HG03025 (cell line): Measurements from ENCODE around the gene KLHL42.
"Not testable (repeated sequence)": the region's sequence is repeated elsewhere in the genome, so short reads cannot be mapped to it uniquely, and the experiment has no call there.

Experiments
- ATAC-seq: cut with Tn5 transposase; IDR thresholded peaks from one replicate; pipeline ENCODE4 v1.9.1; 2021; ENCODE audit warnings: mild to moderate bottlenecking, moderate library complexity; ENCODE audit not compliant: unreplicated experiment, low FRiP score

Gene KLHL42

DNA sequence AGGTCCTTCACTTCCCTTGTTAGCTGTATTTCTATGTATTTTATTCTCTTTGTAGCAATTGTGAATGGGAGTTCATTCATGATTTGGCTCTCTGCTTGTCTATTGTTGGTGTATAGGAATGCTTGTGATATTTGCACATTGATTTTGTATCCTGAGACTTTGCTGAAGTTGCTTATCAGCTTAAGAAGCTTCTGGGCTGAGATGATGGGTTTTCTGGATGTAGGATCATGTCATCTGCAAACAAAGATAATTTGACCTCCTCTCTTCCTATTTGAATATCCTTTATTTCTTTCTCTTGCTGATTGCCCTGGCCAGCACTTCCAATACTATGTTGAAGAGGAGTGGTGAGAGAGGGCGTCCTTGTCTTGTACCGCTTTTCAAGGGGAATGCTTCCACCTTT lies 67.3 kb downstream of the KLHL42 start:
- not testable (repeated sequence) for ATAC-seq

DNA sequence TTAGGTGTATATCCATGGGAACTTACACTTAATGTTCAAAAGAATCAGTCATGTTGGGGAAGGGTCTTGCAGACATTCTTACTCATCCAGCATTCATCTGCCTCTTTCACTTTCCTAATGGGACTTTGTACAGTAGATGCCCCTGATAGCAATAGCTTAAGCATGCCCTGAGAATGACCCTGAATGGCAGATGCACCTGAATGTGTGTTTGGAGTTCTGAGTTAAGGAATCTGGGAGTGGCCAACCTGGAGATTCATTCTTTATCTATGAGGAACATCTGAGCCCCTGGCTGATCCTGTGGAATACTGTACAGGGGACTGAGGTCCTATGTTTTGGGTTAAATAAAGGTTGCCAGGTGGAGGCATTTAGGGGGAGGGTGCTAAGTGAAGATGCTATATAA lies 71.3 kb downstream of the KLHL42 start:
- ATAC-seq, result no peak

DNA sequence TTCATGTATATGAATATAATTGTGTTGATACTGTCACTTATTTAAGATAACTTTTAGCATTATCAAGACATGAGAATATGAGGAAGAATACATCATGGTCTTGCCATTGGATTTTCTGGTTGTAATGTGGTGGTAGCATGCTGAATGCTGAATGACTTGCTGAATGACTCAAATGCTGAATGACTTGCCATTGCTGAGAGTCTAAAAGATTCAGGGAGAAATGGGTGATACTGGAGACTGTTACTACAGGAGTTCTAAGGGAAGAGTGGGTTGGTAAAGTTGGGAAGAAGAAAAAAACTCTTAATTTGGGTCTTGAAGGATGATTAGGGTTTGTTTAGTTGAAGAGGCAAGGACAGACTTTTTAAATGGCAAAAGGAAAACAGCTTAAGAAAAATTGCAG lies 72.1 kb downstream of the KLHL42 start:
- ATAC-seq, result no peak
